COLO668 (cell line): ENCODE results near the gene CCNY.

Experiments
- DNase-seq: peaks from one replicate; lab custom pipeline; 2025; ENCODE audit not compliant: unreplicated experiment; lab: John Stamatoyannopoulos, UW

Gene CCNY

DNA sequence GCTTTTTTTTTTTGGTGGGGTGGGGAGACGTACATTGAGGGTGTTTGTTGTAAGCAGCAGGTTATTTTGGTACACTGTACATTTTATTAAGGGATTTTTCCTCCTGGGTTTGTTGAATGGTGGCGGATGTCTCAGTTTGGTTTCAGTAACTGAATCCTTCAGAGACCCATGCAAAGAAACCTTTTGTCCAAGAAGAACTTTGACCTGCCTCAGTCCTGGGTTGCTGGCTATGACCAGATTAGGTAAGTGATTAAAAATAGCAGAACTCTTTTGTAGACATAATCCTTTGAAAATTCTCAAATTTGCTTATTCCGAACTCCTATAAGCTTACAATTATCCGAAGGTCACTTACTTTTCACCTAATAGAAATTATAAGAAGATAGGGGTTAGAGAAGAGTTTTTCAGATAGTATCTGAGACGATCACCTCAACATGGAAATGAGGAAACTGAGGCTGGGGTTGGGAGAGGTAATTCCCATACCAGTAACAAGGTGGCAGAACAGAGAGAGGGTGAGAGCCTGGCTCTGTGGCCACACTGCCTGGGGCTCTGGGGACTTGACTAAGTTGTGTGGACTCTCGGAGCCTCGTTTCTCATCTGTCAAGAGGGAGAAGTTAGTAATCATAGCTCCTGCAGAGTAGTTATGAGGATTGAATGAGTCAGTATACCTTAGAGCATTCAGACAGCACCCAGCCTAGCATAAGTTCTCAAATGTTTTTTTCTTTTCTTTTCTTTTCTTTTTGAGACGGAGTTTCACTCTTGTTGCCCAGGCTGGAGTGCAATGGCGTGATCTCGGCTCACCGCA, 87.4 kb downstream of the CCNY start:
- DNase-seq = no peak

DNA sequence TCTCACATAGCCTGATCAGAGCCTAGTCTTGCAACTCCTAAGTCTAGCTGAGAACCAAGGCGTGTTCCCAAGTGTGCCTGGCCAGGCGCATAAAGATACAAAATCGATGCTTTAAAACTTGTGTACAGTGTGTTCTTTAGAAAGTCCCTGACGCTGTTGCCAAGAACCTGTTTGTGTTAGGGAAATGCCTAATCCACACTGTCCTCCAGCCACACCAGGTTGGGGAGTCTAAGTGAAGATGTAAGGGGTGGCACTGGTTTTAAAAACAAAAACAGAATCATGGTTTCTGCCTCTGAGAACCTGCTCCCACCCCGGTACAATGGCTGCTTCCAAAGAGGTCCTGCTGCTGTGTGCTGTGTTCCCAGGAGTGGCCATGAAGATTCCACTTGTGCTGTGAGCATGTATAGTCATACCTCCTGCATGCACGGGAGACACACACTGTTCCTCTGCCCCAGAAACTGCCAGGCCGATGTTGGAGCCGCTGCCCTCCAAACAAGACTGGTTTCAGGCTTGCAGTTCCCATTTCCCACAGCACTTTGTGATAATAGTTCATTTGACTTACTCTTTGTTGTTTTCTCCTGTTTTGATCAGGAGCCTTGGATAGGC, 88.5 kb downstream of the CCNY start:
- DNase-seq = no peak

DNA sequence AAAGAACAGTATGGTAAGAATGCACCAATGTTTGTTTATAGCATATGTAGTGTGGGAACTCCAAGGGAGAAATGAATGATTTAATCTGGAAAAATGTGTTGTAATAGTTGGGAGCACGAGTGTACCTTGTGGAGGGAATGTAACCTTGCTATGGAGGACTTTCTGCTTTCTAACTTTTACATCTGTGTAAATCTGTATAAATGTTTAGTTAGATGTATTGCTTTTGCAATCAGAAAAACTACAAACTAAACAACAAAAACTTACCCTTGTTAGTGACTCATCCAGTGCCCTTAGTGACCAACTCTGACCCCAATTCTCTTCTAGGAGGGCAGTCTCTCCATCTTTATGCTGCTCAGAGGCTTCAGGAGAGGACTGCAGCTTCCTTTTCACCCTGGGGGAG, 89.3 kb downstream of the CCNY start:
- DNase-seq = no peak

DNA sequence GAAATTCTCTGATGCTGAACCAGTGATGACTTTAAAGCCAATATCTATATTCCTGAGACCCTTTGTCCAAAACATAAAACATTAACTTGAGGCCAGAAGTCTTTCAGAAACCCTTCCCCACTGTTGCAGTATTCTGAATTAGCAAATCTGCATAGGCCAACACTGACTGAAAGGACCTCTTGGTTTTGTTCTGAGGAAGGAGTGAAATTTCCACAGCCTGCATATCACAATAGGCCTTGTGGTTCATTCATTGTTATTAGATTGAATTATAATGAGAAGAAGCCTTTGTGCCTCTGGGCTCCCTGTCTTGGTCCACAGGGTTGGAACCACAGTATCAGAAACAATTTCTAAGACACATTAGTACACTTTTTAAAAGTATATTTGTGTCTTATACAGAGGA, 90.3 kb downstream of the CCNY start:
- no peak for DNase-seq

DNA sequence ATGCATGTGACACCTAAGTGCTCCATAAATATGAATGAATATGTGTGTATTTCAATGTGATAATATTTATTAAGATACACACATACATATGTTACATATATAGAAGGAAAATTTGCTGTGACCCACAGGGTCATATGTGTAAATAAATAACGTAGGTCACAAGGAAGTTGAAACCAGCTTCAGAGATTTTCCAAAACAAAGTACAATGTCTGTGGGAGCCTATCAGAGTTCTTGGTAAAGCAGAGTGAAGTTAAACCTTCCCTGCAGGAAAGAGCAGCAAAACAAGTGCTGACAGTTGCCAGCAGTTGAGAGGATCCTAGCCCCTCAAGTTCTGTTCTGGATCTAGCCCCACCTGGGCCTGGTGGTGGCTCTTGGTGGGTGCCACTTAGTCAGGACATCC, 91.2 kb downstream of the CCNY start:
- no peak for DNase-seq

DNA sequence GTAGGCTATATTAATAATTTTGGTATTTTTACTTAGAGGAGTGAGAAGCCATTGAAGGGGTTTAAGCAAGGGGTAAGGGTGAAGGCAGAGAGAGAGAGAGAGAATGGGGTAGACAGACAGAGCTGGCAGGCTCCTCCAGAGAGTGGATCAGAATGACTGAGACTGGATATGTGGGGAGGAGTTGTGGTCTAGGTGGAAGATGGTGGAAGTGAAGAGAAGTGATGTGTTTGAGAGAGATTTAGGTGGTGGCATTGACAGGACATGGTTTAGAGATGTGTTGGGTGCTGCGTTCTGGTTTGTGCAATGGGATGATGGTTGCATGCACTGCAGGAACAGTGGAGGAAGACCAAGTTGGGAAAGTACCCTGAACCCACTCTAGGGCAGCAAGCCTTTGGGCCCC, 92.2 kb downstream of the CCNY start:
- DNase-seq = no peak

DNA sequence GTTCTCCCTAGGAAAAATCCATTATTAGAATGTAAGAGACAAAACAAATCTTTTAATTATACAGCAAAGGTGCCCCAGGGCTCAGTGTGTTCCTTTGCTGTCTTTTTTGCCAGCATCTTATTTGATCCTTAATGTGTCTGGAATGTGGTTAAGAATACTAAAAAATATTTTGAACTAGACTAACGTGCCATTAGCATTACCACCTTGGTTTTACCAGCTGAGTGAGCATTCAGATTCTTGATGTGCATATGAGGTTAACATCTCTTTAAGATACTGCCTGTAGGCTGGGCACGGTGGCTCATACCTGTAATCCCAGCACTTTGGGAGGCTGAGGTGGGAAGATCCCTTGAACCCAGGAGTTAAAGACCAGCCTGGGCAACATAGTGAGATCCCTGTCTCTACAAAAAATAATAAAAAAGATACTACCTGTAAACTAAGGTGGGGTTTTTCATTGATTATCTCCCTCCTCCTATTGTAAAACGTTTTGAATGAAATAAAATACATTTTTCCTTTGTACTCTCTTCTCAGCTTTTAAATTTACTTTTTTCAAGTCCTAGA, 96.6 kb downstream of the CCNY start:
- no peak for DNase-seq

DNA sequence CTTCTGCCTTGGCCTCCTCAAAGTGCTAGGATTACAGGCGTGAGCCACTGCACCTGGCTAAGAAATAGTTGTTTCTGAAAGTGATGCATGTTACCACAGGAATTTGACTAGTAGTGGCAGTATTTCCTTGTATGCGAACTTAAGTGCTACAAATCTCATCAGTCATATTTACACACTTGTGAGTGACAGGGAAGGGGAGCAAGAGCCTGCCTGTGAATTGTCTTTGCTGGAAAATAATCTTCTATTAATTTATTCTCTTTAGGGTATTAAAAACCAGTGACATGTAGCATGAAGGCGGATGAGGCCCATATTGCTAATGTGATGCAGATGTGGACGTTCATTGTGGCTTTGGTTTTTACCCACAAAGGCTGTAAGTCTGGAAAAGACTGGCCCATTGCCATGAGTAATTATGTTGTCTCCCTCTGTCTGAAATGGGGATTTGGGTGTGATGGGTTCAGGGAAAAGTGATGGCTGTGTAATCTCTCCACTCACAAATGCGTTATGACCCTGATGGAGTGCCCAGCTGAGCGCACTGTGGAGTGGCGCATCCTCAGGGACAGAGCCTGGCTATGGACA, 97.6 kb downstream of the CCNY start:
- DNase-seq = no peak

DNA sequence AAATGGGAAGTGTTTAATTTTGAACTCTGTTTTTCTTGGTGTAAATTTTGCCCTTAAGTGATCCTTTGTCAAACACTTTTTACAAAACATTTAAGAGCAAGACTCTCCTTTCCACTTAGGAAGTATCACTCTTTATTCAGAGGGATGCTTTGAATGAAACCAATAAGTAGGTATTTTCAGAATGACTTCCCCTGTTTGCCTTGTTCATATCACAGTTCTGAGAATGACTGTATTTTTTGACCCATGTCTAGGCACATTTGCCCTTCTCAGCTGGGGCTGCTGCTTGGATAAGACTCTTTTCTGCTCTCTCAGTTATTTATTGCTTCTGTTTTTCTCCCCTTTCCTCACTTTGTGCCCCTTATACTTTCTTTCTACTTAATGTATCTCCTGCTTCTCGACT, 98.2 kb downstream of the CCNY start:
- no peak for DNase-seq

DNA sequence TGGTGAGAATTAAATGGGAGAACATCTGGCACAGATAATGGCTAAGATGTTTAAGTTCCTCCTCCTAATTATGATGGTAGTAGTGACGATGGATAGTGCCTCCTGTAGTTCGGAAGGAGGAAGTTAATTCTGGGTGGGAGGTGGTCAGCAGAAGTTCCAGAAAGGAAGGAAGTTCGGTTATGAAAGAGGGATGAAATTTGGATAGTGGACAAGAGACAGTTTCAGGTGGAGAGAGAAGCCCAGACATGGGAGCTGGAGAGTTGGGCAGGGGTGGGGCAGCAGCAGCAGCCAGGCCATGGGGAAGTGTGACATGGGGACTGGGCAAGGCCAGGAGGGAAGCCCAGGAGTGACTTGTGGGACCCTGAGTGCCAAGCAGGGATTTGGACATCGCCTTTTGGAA, 99.5 kb downstream of the CCNY start:
- DNase-seq = no peak

DNA sequence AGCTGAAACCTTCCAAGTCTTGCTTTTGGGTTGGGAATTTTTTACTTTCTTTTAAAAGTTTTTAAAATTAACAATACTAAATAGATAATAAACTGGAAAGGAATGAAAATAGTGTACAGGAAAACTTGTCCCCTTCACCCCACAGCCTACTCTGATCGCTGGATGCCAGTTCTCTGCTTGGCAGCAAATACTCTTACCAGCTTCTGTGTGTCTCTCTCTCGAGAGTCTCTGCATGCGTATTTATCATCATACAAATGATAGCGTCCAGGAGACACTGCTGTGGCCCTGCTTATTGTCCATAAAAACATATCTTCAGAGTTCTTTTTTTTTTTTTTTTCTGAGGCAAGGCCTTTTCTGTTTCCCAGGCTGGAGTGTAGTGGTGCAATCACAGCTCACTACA, 101.5 kb downstream of the CCNY start:
- no peak for DNase-seq

DNA sequence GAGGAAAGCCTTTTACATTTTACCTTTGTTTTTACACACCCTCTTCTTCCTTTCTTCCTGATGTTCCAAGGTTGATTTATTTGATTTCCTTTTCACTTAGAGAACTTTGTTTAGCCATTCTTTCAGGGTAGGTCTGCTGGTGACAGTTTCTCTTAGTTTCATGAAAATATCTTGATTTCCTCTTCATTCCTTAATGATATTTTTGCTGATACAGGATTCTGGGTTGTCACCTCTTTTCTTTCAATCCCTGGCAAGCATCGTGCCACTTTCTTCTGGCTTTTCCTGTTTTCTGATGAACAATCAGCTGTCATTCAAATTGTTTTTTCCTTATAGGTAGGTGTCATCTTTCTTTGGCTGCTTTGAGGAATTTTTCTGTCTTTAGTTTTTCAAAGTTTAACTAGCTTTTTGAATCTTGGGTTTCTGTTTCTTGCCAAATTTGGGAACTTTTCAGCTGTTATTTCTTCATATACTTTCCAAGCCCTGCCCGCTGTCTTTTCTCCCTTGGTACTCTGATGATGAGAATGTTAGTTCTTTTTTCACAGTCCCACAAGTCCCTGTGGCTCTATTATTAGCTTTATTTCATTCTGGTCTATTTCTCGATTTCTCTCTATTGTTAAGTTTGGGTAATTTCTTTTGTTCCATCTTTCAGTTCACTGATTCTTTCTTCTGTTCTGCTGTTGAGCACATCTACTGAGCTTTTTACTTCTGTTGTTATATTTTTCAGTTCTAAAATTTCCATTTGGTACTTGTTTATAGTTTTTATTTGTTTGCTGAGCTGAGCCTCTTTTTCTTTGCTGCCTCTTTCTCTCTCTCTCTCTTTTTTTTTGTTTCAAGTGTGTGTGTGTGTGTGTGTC, 102.6 kb downstream of the CCNY start:
- no peak for DNase-seq

DNA sequence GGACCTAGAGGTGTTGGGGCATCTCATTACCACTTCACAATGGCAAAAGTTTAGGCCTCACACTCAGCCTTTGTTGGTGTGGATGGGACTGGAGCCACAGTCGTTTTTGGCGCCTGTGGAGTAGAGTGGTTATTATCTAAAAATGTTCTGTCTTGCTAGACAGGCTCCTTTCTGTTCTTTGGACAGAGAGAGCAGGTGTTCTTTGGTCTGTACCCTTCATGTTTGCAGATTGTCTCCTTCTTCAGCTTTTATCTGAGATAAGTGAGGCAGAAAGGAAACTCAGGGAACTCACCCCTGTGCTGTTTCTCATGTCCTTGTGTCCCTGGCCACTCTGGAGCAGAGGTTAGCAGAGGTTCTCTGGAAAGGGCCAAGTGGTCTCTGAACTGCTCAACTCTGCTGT, 103.7 kb downstream of the CCNY start:
- DNase-seq = no peak

DNA sequence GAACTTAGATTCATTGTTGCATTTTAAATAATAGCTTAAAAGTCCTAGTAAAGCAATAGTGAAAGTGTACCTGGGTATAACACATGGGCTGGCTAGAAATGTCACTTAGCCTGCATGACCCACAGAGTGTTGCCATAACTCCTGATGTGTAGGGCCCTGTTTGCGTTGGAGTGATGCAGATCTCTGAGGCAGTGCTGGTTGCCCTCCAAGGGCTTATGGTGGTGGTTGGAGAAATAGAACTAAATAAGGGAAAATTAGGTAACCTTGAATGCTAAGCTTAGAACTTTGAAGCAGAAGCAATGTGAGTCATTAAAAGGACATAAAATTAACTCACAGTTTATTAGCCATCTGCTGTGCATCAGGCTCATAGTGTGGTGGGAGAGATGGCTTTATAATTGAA, 105.7 kb downstream of the CCNY start:
- no peak for DNase-seq

DNA sequence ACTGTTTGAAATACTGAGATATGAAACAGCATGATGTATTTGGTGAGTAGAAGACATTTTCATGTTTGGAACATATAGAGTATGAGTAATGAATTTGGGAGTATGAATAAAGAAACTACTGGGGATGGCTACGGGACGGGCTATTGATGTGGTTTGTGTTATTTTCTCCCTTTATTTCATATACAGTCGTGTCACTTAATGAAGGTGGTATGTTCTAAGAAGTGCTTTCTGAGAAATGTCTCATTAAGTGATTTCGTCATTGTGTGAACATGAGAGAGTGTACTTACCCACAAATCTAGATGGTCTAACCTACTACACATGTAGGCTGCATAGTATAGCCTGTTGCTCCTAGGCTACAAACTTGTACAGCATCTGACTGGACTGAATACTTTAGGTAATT, 106.3 kb downstream of the CCNY start:
- no peak for DNase-seq

DNA sequence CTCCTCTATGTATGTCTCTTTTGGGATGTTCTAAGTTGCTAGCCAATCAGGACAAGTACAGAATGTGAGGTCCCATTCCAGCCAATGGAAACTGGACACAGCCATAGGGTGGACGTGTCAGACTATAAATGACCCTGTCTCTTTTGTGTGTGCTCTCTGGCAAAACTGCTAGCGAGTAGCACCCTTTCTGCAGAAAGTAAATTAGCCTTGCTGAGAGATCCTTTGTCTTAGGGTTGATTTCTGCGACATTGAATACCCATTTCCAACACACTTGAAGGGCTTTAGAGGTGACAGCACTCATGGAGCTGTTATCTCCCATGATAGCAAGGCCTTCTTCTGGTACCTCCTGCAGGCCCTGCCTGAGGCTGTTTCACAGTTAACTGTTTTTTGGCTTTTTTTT, 107.5 kb downstream of the CCNY start:
- DNase-seq = no peak

DNA sequence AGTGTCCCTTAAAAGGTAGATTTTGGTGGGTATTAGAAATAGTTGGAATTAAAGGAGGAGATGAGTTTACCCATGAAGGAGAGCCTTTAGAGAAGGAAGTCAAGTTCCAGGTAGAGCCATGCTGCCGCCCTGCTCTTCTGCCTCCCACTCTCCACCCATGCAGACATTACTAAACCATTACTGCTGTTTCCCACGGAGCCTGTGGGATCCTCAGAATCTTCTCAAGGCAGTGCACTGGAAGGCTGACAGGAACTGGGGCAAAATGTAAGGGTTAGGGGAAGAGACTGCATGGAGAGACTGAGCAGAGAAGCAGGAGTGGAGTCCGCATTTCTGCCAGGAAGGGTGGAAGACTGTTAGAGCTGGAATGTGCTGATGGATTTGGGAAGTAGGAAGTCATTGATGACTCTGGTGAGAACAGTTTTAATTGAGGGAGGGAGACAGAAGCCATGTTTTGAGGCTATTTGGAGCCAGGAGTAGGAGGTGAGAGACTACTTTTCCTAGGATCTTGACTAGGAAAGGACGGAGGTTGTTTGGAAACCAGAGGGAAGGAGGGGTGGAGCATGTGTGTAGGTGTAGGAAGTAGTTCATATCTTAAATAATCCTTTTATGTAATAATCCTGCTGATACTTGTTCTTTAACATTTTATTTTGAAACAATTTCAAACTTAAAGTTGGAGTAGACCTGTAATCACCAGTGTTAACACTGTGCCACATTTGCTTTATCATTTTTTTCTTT, 109.0 kb downstream of the CCNY start:
- DNase-seq = no peak

DNA sequence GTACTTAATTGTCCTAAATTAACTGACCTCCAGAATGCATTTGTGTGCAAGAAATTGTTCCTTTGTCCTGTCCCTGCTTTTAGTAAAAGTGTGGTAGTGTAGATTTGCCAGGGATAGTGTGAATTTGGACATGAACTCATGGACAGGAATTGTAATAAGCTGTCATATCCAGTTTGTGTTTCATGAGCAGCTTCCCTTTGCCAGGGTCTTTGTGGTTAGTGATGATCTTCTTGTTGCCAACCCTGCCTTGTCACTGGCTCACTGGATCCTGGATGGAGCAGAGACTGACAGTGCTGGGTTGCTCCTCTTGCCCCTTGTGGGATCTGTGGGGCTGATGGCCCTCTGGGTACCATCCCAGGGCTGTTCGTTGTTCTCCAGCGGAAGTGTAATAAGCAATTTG, 110.1 kb downstream of the CCNY start:
- DNase-seq = no peak

DNA sequence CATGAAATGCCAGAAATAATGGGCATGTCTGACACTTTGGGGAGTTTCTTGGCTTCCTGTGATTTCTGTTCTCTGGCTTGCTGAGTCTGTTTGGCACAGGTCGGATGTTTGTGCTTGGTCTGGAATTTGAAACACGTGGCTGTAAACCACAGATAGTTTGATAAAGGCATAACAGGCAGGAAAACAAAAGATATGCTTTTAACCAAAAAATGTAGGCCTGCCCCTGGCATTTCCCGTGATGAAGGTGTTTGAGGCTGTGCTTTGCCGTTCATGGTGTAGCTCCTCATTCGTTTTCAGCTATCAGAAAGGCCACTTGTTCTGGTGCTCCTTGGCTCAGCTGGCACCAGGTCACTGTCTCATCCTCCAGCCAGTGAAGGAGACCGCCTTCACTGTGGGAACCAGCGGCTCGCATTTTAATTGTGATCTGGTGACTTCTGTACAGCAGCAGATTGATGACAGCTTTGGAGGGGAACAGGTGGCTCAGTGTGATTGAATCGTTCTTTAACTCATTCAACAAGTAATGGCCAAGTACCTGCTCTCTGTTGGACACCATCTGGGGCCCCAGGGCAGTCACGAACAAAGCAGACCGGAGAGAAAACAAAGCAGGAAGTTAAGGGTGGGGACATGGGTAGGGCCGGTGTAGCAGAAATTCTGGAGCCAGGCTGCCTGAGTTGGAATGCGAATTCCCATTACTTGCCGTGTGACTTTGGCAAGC, 111.5 kb downstream of the CCNY start:
- peak; percentile 59 for DNase-seq
